ENCODE data around the gene NXNL2.
A peak's percentile ranks its signal among the peaks of the same experiment; 100 is the strongest.

NXNL2 gene

DNA sequence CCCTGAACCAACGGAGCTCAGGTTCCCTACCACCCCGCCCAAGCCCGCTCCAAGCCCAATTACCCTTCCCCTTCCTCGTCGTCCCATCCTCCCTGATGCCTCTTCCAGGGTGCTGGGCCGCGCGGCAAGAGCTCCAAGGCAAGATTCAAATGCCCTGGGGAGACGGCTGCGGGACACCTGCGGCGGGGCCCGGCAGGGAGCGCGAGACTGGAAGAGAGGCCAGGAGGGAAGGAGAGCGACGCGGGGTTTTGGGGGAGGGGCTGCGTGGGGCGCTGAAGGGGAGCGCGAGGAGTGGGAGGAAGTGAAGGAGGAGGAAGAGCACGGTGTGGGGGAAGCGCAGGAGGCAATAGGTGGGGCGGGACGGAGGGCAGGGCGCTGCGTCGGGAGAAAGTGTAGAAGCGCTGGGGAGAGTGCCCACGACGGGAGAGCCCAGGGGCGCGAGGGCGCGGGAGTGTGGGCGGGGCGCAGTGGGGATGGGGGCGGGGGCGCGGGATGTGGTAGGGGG is 975 bp upstream of the NXNL2 start:
- no peak for DNase-seq

GRCh38 chr9:88535226-88536022 is 446 bp downstream of the NXNL2 start:
- no peak for DNase-seq

DNA sequence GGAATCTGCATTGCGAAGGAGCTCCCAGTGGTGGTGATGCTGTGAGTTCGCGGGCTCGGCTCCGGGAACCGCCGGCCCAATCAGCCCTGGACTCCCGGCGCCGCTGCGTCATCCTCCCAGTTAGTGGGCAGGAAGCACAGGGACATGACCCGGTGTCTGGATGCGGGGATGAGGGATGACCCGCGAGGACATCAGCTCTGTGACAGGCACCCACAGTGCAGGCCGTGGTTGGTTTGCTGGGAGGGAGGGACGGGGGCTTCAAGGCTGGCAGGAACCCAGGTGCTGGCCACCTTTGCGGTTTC is 996 bp downstream of the NXNL2 start:
- DNase-seq, result no peak

DNA sequence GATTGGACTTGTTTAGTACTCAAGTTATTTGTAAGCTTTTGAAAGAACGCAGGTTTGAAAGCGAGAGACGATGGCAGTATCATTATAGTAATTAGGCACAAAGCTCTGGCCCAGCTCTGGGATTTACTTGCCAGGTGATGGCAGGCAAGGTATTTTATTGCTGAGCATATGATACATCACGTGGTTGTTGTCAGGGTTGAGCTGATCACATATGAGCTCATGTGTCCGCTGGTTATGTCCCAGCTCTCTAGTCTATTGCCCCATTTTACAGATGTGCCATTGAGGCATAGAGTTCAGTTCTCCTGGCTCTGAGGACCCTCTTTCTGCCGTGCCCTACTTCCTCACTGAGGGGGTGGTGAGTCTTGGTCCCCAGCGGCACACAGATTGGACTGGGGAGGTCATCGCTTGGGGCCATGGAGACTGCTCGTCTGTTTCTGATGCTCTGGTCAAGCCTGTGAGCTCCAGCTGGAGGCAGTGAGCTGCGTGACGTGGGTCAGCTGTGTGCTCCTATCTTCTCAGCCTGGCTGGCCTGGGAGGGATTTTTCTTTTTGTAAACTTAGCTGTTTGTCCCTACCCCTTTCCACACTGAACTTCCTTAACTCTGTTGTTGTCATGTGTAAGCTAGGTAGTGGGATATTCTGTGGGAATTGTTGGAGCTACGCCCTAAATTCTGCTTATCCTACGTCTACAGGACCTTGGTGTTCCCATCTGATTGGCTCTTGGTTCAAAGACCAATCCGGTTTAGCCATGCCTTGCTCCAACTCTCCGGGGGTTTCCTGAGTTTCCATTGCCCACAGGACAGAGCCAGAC is 2.2 kb downstream of the NXNL2 start:
- peak; percentile 51 for DNase-seq

DNA sequence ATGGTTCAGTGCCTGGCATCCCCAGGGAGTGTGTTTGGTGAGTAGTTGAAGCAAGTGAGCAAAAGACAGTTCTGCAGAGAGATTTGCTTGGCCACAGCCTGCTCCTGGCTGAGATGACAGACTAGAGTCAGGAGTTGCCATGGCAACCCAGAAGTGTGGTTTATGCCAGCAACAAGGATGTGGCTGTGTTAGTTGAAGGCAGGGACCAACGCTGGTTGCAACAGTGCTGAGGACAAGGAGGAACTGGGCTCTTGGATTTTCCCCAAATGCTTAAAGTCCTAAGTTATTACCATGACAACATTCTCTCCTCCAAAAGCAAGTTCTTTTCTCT is 2.7 kb downstream of the NXNL2 start:
- DNase-seq, result no peak

DNA sequence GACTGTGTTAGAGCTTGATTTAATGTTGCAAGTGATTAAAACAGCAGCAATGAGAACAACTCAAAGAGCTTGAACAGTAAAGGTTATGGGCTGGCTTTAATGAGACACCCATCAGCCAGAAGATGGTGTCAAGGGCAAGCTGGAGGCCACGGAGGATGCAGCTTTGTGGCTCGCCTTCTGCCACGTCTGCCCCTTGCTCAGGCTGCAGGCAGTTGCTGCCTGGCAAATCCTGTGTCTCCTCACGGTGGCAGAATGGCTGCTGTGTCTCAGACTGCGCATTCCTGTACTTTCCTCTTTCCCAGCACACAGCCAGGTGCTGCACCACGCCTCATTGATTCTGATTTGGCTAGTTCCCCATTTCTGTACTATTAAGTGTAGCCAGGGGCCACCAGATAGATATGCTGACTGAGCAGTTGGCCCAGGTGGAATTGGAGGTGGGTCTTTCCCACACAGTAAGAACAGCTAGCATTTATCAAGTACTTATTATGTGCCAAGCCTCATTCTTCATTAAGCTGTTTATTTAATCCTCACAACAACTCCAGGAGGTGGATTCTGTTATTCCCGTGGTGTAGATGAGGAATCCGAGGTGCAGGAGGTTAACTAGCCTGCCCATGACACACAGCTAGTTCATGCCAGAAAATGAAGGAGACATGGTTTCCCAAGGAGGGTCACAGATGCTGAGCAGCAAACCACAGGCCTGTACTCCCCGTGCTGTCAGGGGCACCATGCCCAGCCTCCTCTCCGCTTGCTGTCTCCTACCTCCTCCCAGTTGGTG is 3.5 kb downstream of the NXNL2 start:
- DNase-seq, result no peak

GRCh38 chr9:88539246-88539645 is 4.3 kb downstream of the NXNL2 start:
- DNase-seq, result no peak

- no peak for DNase-seq
These were observed 5.3 kb downstream of the NXNL2 start for GRCh38 chr9:88540251-88540763.

- no peak for DNase-seq
These were observed 9.3 kb downstream of the NXNL2 start for GRCh38 chr9:88544245-88544644.

GRCh38 chr9:88551546-88552137 is 16.7 kb downstream of the NXNL2 start:
- no peak for DNase-seq

DNA sequence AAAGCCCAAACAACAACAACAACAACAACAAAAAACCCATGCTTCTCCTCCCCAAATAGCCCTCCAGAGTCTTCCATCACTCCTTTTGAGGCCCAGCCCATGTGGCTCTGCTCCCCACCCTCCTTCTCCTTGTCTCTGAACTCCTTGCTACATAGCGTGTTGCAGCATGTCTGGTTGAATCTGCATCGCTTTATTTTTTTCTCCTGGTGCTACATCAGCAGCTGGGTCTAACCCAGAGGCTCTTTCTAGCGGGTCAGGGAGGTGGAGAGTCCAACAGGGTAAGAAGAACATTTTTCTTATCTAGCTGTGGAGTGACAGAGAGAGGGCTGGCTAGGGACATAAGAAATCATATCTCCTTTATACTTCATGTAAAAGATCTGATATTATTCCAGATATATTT is 18.4 kb downstream of the NXNL2 start:
- no peak for DNase-seq

GRCh38 chr9:88555268-88555980 is 20.4 kb downstream of the NXNL2 start:
- DNase-seq, result no peak

GRCh38 chr9:88559661-88560060 is 24.7 kb downstream of the NXNL2 start:
- no peak for DNase-seq

- DNase-seq, result no peak
These were observed 32.9 kb downstream of the NXNL2 start for GRCh38 chr9:88567870-88568269.

- DNase-seq, result no peak
These were observed 36.4 kb downstream of the NXNL2 start for GRCh38 chr9:88571419-88571818.

- DNase-seq, result no peak
These were observed 37.7 kb downstream of the NXNL2 start for GRCh38 chr9:88572684-88573083.

DNA sequence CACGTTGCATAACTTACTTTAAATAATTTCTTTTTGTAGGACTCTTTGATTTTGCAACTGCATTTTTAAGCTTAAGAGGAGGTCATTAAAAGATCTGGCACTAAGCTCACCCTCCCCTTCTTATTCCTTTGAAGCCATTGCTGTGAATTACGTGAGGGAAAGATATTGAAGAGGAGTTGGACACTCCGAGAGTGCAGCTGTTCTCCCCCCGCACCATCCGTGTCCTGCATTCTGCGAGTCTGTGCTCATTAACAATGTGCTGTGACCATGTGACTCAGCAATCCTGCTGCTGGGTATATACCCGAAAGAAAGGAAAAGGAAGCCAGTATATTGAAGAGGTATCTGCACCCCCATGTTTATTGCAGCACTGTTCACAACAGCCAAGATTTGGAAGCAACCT is 40.0 kb downstream of the NXNL2 start:
- no peak for DNase-seq

- DNase-seq, result no peak
These were observed 42.5 kb downstream of the NXNL2 start for GRCh38 chr9:88577256-88578120.

DNA sequence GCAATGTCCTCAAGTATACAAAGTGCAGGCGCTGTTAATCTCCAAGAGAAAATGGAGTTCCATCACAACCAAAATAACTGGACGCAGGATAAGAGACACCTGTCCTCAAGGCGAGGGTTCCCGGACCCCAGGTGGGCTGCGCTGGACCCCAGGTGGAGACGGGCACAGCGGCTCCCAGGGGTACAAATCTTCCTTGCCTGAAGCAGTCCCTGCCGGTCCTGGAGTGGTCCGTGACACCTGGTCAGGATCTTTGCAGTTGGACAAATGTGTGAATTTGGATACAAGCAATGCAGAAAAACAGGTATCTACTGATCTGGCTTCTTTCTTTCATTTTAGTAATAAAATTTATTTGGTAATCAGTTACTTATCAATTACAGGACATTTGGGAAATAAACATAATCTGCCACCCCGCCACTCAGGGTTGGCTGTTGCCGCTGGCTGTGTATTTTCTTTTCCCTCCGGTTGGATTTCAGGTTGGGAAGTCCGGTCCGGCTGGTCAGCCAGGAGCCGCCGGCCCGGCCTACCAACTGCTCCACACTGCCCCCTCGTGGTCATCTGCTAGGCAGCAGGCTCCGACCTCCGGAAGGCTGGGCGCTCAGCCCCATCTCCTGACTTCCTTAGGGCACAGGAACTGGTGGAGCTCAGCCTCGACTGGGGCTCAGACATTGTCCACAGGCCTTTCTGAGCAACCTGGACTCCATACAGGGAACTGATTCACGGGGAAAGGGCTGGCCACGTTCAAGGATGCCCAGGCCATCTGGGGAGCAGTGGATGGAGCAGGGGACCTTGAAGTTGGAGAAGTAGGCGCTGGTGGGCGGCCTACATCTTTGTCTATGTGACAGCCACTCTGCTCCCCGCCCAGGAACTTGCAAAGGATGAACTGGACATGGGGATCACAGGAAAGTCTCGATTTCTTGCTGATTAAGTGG is 43.4 kb downstream of the NXNL2 start:
- DNase-seq, result no peak

- no peak for DNase-seq
These were observed 44.2 kb downstream of the NXNL2 start for GRCh38 chr9:88579050-88579715.
